Calu3 (cell line): ENCODE measurements around the gene PTPRE. TPM values are rescaled to one million over a fixed set of nuclear protein-coding genes. Genes with fewer than 3 reads are reported as not detected.

Experiments
- BruUV-seq: library from RNA; stranded (reverse); fragments of 400-500 nt; replicated peaks from 2 replicates; lab custom pipeline; 2021; lab: Mats Ljungman, UMichigan
- CTCF ChIA-PET: fragments of 300-600 bp; sonication (Branson Sonifier 250); formaldehyde crosslinking; loops from one replicate; lab custom pipeline; 2022; ENCODE audit warnings: antibody characterized with exemption; lab: Charles Lee
- DNase-seq: peaks from one replicate; pipeline ENCODE4 v3.0.0; 2022
- H3K27ac Mint-ChIP-seq: one replicate; pipeline ENCODE4 v1.8.0; 2022; ENCODE audit warnings: mixed read lengths; ENCODE audit not compliant: unreplicated experiment
- H3K27me3 Mint-ChIP-seq: one replicate; pipeline ENCODE4 v1.8.0; 2022; ENCODE audit warnings: mixed read lengths; ENCODE audit not compliant: unreplicated experiment
- H3K36me3 Mint-ChIP-seq: one replicate; pipeline ENCODE4 v1.8.0; 2022; ENCODE audit warnings: mild to moderate bottlenecking, moderate library complexity, mixed read lengths; ENCODE audit not compliant: insufficient read depth, unreplicated experiment
- H3K4me1 Mint-ChIP-seq: one replicate; pipeline ENCODE4 v1.8.0; 2022; ENCODE audit warnings: mild to moderate bottlenecking, low read depth, mixed read lengths; ENCODE audit not compliant: unreplicated experiment
- H3K4me3 Mint-ChIP-seq: one replicate; pipeline ENCODE4 v1.8.0; 2022; ENCODE audit warnings: mild to moderate bottlenecking, low read depth, moderate library complexity, mixed read lengths; ENCODE audit not compliant: unreplicated experiment
- H3K9me3 Mint-ChIP-seq: one replicate; pipeline ENCODE4 v1.8.0; 2022; ENCODE audit warnings: low read depth, mixed read lengths; ENCODE audit not compliant: unreplicated experiment
- intact Hi-C: fragments of 100-400 bp; cut with micrococcal nuclease; formaldehyde crosslinking; loops from one replicate; pipeline ENCODE4 v1.10.0; 2022; ENCODE audit not compliant: unreplicated experiment
- total RNA-seq: library from RNA; stranded (reverse); gene quantifications from 2 replicates; pipeline ENCODE4 v1.2.3, GENCODE V29; 2022
- TF ChIP-seq, protein P1 (sequence below): fragments of 200-600 bp; IDR thresholded peaks from one replicate; pipeline ENCODE4 v1.8.0; 2022; ENCODE audit warnings: antibody characterized with exemption; ENCODE audit not compliant: unreplicated experiment

The PTPRE gene
- total RNA-seq, 1 experiment from 2014 or later, result 7.6 TPM

GRCh38 chr10:128036011-128036615 is 129.2 kb downstream of the PTPRE start:
- Mint-ChIP-seq H3K27me3 (no peaks in the 10 kb centered on the region), H3K4me3 (no peak overlapping the region), H3K27ac (no peak overlapping the region), H3K9me3 (no peaks in the 10 kb centered on the region), H3K4me1 (peaks cover 16% of the 10 kb centered on the region), H3K36me3 (no peaks in the 10 kb centered on the region)
- no peak for DNase-seq
- CTCF ChIA-PET, result interaction anchor here (1.0 to 1.3 kb wide), 2 partner anchors 11 to 33 kb away, joined by 3 to 4 read pairs; no protein-coding TSS in a partner anchor
- intact Hi-C loops, result no loop called here
- TF ChIP-seq, protein P1, sequence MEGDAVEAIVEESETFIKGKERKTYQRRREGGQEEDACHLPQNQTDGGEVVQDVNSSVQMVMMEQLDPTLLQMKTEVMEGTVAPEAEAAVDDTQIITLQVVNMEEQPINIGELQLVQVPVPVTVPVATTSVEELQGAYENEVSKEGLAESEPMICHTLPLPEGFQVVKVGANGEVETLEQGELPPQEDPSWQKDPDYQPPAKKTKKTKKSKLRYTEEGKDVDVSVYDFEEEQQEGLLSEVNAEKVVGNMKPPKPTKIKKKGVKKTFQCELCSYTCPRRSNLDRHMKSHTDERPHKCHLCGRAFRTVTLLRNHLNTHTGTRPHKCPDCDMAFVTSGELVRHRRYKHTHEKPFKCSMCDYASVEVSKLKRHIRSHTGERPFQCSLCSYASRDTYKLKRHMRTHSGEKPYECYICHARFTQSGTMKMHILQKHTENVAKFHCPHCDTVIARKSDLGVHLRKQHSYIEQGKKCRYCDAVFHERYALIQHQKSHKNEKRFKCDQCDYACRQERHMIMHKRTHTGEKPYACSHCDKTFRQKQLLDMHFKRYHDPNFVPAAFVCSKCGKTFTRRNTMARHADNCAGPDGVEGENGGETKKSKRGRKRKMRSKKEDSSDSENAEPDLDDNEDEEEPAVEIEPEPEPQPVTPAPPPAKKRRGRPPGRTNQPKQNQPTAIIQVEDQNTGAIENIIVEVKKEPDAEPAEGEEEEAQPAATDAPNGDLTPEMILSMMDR, result no peak
- BruUV-seq, result no TSS peak

DNA sequence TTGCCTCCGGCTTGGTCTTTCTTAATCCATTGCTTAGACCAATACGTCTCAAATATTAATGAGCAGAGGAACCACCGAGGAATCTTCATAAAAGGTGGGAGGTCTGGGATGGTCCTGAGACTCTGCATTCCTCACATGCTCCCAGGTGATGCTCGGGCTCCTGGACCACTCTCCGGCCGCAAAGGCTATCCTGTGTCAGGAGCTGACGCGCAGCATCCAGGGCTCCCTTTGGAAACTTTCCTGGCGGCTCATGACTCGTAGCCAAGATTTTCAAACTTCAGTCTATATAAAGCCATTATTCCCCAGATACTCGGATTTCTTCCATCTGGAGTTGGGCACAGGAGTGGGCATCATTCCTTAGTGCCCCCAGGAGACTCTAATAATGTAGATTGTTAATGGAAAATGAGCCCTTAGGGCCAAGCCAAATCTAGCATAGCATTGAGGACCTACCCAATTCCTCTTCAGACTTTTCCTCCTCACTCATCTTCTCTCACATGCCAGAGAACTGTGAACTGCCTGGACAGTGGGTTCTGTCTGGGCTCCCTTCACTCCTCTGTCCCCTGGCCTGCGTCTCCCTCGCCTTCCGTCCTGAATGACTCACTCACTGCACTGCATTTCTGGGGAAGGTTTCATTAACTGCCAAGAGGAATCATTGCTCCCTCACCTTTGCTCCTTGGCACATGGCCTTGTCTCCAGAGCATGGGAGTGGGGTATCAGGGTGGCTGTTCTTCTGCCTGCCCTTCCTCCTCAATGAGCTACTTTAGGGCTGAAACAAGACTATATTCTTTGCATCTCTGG is 130.0 kb downstream of the PTPRE start:
- CTCF ChIA-PET, result no interaction called here
- no peaks in the 10 kb centered on the region for H3K9me3 Mint-ChIP-seq
- H3K4me1 Mint-ChIP-seq, result peaks cover 16% of the 10 kb centered on the region
- peak; percentile 20 for DNase-seq
- no TSS peak for BruUV-seq
- no peak overlapping the region for H3K27ac Mint-ChIP-seq
- TF ChIP-seq, protein P1, result no peak
- H3K36me3 Mint-ChIP-seq, result no peaks in the 10 kb centered on the region
- intact Hi-C loops, result no loop called here
- no peak overlapping the region for H3K4me3 Mint-ChIP-seq
- no peaks in the 10 kb centered on the region for H3K27me3 Mint-ChIP-seq

- Mint-ChIP-seq H3K27ac (no peak overlapping the region), H3K4me1 (peaks cover 16% of the 10 kb centered on the region), H3K36me3 (no peaks in the 10 kb centered on the region), H3K9me3 (no peaks in the 10 kb centered on the region), H3K27me3 (no peaks in the 10 kb centered on the region), H3K4me3 (no peak overlapping the region)
- DNase-seq, result no peak
- intact Hi-C loops, result no loop called here
- TF ChIP-seq, protein P1, result no peak
- CTCF ChIA-PET, result no interaction called here
- no TSS peak for BruUV-seq
Observed at GRCh38 chr10:128040096-128040495, 133.2 kb downstream of the PTPRE start.

DNA sequence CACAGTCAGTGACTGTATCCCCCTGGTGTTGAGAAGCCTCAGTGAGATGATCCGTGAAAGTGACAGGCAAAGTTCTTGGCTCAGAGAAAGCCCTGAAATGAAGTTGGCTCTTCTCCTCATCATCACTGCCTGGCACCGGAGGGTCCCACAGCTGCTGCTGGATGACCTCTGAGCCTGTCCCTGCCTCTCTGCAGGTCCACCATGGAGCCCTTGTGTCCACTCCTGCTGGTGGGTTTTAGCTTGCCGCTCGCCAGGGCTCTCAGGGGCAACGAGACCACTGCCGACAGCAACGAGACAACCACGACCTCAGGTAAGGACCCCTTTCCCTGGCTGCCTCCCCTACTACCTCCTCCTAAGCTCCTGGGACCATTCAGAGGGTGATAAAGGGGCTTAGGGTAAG is 133.8 kb downstream of the PTPRE start:
- H3K27me3 Mint-ChIP-seq, result no peaks in the 10 kb centered on the region
- CTCF ChIA-PET, result no interaction called here
- H3K4me3 Mint-ChIP-seq, result no peak overlapping the region
- no peaks in the 10 kb centered on the region for H3K9me3 Mint-ChIP-seq
- no peak overlapping the region for H3K27ac Mint-ChIP-seq
- DNase-seq, result no peak
- BruUV-seq, result no TSS peak
- peaks cover 16% of the 10 kb centered on the region for H3K4me1 Mint-ChIP-seq
- no peaks in the 10 kb centered on the region for H3K36me3 Mint-ChIP-seq
- intact Hi-C loops, result no loop called here
- TF ChIP-seq, protein P1, result no peak
